Spleen (tissue), 11 donors: ENCODE results near the gene ALK. TPM values are rescaled to one million over a fixed set of nuclear protein-coding genes. Genes with fewer than 3 reads are reported as not detected.

Experiments
- DNase-seq: peaks from one replicate; pipeline ENCODE4 v3.0.0-alpha.2; 2020
- H3K27ac ChIP-seq, 8 donors: fragments of 200-600 bp; sonication (generic) in 7 of 8; 1 replicate in 4 of 8; 2 replicates in 4 of 8; pipeline versions ENCODE4 v1.5.0 to v1.8.0; 2016 to 2021; ENCODE audit warnings: inconsistent platforms in 4 of 8, mild to moderate bottlenecking in 4 of 8, moderate library complexity in 1 of 8
- H3K27me3 ChIP-seq, 7 donors: fragments of 200-600 bp; sonication (generic) in 6 of 7; replicated peaks in 1 of 7; 1 replicate in 4 of 7; 2 replicates in 3 of 7; pipeline versions ENCODE4 v1.5.0 to v1.8.0; 2016 to 2021; ENCODE audit warnings: inconsistent platforms in 3 of 7, mild to moderate bottlenecking in 1 of 7
- H3K36me3 ChIP-seq, 6 donors: fragments of 200-600 bp; sonication (generic) in 5 of 6; 1 replicate in 4 of 6; 2 replicates in 2 of 6; pipeline versions ENCODE4 v1.5.0 to v1.8.0; 2016 to 2021; ENCODE audit warnings: inconsistent platforms in 2 of 6
- H3K4me1 ChIP-seq, 6 donors: fragments of 200-600 bp; sonication (generic) in 5 of 6; 1 replicate in 3 of 6; 2 replicates in 3 of 6; pipeline versions ENCODE4 v1.5.0 to v1.8.0; 2016 to 2021; ENCODE audit warnings: inconsistent platforms in 3 of 6
- H3K4me3 ChIP-seq, 8 donors: fragments of 200-600 bp; sonication (generic) in 7 of 8; 1 replicate in 4 of 8; 2 replicates in 4 of 8; pipeline versions ENCODE4 v1.5.0 to v1.8.0; 2016 to 2021; ENCODE audit warnings: inconsistent platforms in 4 of 8, mild to moderate bottlenecking in 4 of 8, moderate library complexity in 2 of 8
- H3K9me3 ChIP-seq, 8 donors: fragments of 200-600 bp; sonication (generic) in 7 of 8; 1 replicate in 4 of 8; 2 replicates in 4 of 8; pipeline versions ENCODE4 v1.5.0 to v1.8.0; 2016 to 2021; ENCODE audit warnings: inconsistent platforms in 4 of 8
- POLR2A ChIP-seq, 3 donors: fragments of 450-650 bp; IDR thresholded peaks; one replicate each; pipeline ENCODE4 v1.5.1; 2017; ENCODE audit warnings: antibody characterized with exemption in 3 of 3, mild to moderate bottlenecking in 1 of 3
- POLR2AphosphoS5 ChIP-seq, 3 donors: sonication (generic); formaldehyde crosslinking; IDR thresholded peaks; one replicate each; pipeline ENCODE4 v1.5.1; 2017; ENCODE audit warnings: antibody characterized with exemption in 3 of 3
- WGBS, 5 donors: extraction: QIAGEN DNeasy Blood & Tissue Kit in 3 of 5; methylation state at CpG; one replicate each; pipeline versions ENCODE4 v1.1.5 to v1.1.7; 2013 to 2018; 5-methylcytosine and 5-hydroxymethylcytosine counted together
- intact Hi-C: fragments of 100-400 bp; cut with DNase I; formaldehyde crosslinking; loops from one replicate; pipeline ENCODE4 v1.15.0; 2023; ENCODE audit warnings: low total_unique reads
- polyA plus RNA-seq, 3 donors: library from polyadenylated mRNA; stranded (reverse); fragments of 200-250 nt; gene quantifications; one replicate each; pipeline ENCODE4 v1.2.1, GENCODE V29; 2013
- total RNA-seq, 7 donors: library from RNA; depleted of rRNA in 3 of 7; stranded (reverse); fragments of >200 nt in 3 of 7; fragmentation: NEBNext Ultra II Directional in 4 of 7; extraction: Animal tissue kit (Norgen Biotek cat#: 25700) in 4 of 7; gene quantifications; one replicate each; pipeline versions ENCODE4 v1.1.0 to v1.2.1, GENCODE V29; 2016 to 2021
- TF ChIP-seq, protein P1 (sequence below), 11 experiments: fragments of 200-600 bp in 7 of 11; fragments of 450-650 bp in 4 of 11; sonication (generic) in 4 of 11; IDR thresholded peaks in 8 of 11; conservative IDR thresholded peaks in 3 of 11; 1 replicate in 7 of 11; 2 replicates in 4 of 11; pipeline versions ENCODE4 v1.4.0 to v1.8.0; 2016 to 2021; ENCODE audit warnings: antibody characterized with exemption in 11 of 11, inconsistent platforms in 4 of 11, mild to moderate bottlenecking in 1 of 11
- donor health status: healthy with polysubstance abuse.
- donor health status: DM: no; HTN: no; CAD: no; lungs with moderate emphysema.
- donor health status: DM: no; HTN: no; CAD: no.
- donor health status: Bipolar disorder and iron deficiency.
- donor health status: healthy.
- donor health status: DM: no; HTN: no; CAD: no.
- donor health status: DM: yes; HTN: yes; CAD: no.

The ALK gene
- total and polyA plus RNA-seq, 10 donors, result 0.03 to 0.28 (median 0.06) TPM; not detected in 7

DNA sequence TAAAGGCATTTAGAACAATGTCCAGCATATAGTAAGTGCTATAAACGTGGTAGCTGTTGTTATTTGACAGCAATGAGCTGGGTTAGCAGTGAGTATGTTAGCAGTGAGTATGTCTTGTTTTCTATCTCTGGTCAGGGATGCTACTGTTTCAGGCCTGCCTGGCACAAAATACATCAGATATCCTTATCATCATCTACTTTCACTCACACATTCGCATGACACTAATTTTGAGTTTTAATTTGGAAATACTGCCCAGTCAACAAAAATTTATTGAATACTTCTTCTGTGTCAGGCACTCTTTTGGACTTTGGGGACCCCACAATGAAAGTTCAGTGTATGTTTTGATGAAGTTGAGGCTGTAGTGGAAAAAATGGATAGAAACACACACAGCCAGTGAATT, 404.6 kb downstream of the ALK start:
- WGBS, 5 donors, result 58 to 86% (median 71%) methylated on average over 2 of the region's 2 CpGs
- no peak for DNase-seq
- intact Hi-C loops, result no loop called here
- no peaks in the 10 kb centered on the region for H3K4me1 ChIP-seq
- no peak for TF ChIP-seq POLR2A (IDR thresholded peaks at IDR 0.05)
- TF ChIP-seq, protein P1, sequence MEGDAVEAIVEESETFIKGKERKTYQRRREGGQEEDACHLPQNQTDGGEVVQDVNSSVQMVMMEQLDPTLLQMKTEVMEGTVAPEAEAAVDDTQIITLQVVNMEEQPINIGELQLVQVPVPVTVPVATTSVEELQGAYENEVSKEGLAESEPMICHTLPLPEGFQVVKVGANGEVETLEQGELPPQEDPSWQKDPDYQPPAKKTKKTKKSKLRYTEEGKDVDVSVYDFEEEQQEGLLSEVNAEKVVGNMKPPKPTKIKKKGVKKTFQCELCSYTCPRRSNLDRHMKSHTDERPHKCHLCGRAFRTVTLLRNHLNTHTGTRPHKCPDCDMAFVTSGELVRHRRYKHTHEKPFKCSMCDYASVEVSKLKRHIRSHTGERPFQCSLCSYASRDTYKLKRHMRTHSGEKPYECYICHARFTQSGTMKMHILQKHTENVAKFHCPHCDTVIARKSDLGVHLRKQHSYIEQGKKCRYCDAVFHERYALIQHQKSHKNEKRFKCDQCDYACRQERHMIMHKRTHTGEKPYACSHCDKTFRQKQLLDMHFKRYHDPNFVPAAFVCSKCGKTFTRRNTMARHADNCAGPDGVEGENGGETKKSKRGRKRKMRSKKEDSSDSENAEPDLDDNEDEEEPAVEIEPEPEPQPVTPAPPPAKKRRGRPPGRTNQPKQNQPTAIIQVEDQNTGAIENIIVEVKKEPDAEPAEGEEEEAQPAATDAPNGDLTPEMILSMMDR (IDR thresholded peaks at IDR 0.05 in 8 of 11, conservative IDR thresholded peaks at IDR 0.05 in 3 of 11), result no peak
- TF ChIP-seq POLR2AphosphoS5 (IDR thresholded peaks at IDR 0.05), result no peak
- peaks cover 0 to 1% (median 0%) of the 10 kb centered on the region in 8 donors for H3K9me3 ChIP-seq
- H3K27me3 ChIP-seq, result no peaks in the 10 kb centered on the region
- no peak overlapping the region for H3K4me3 ChIP-seq
- H3K27ac ChIP-seq, result no peak overlapping the region
- no peaks in the 10 kb centered on the region for H3K36me3 ChIP-seq

DNA sequence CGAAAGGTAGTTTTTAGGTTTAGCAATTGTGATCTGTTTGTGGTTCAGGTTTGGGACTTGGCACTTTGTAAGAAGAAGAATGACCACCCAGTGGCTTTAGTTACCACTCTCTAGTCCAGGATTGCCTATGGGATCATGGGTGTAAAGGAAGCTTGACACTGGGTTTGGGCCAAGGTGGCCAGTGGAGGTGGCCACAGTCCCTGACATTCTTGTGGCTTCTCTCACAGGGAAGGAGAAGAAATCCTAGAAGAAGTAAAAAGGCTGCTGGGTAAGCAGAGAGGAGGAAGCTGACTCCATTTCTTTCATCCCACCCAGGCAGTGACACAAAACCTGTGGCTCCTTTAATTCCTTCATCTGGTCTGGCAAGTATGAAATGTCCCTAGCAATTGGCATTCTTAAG, 411.5 kb downstream of the ALK start:
- intact Hi-C loops, result no loop called here
- Histone ChIP-seq H3K27ac (no peak overlapping the region), H3K9me3 (peaks cover 0 to 25% (median 7%) of the 10 kb centered on the region in 8 donors), H3K4me1 (no peaks in the 10 kb centered on the region), H3K27me3 (peaks cover 0 to 4% (median 0%) of the 10 kb centered on the region in 7 donors), H3K4me3 (no peak overlapping the region), H3K36me3 (no peaks in the 10 kb centered on the region)
- DNase-seq, result no peak
- WGBS, 5 donors, result 61 to 84% (median 76%) methylated on average over 1 of the region's 1 CpG
- no peak for TF ChIP-seq POLR2A (IDR thresholded peaks at IDR 0.05)

DNA sequence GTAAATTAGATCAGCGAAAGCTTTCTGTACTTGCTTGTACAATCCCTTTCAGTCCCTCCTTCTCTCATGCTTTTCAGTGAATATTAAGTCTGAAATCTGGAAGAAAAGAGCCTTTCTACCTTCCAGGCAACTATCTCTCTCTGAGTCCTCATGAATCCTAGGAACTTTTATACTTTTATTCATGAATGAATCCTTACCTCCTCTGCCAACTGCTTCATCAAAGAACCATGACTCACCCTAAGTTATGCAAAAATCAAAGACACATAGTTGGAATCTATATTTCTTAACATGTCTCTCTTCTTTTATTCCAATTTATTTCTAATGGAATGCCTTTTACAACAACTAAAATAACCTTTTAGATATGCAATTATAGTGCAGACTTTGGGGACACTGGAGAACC, 412.0 kb downstream of the ALK start:
- H3K9me3 ChIP-seq, result peaks cover 0 to 25% (median 7%) of the 10 kb centered on the region in 8 donors
- H3K4me1 ChIP-seq, result no peaks in the 10 kb centered on the region
- intact Hi-C loops, result no loop called here
- TF ChIP-seq POLR2AphosphoS5 (IDR thresholded peaks at IDR 0.05), result no peak
- no peak for TF ChIP-seq POLR2A (IDR thresholded peaks at IDR 0.05)
- TF ChIP-seq, protein P1 (IDR thresholded peaks at IDR 0.05 in 8 of 11, conservative IDR thresholded peaks at IDR 0.05 in 3 of 11), result no peak
- H3K4me3 ChIP-seq, result no peak overlapping the region
- H3K27ac ChIP-seq, result no peak overlapping the region
- DNase-seq, result no peak
- no peaks in the 10 kb centered on the region for H3K36me3 ChIP-seq
- 93 to 100% (median 98%) methylated on average over 1 of the region's 1 CpG for WGBS, 5 donors
- peaks cover 0 to 7% (median 0%) of the 10 kb centered on the region in 7 donors for H3K27me3 ChIP-seq

DNA sequence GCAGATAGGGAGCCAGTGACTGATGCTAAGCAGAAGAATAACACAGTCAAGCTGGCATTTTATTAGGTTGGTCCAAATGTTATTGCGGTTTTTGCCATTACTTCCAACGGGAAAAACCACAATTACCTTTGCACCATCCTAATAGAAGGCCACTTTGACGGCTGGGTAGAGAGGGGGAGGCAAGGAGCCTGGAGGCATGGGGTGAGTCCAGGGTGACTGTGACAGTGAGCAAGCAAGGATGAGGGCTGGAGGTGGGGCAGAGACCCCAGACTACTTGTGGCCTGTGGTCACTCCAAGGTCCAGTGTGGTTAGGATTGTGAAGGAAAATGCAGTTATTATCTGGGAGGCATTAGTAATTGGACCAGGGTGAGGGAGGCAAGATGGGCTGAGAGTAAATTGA, 416.6 kb downstream of the ALK start:
- H3K4me3 ChIP-seq, result no peak overlapping the region
- H3K36me3 ChIP-seq, result no peaks in the 10 kb centered on the region
- H3K27me3 ChIP-seq, result peaks cover 0 to 22% (median 0%) of the 10 kb centered on the region in 7 donors
- H3K27ac ChIP-seq, result no peak overlapping the region
- intact Hi-C loops, result no loop called here
- TF ChIP-seq POLR2AphosphoS5 (IDR thresholded peaks at IDR 0.05) (no peak), POLR2A (IDR thresholded peaks at IDR 0.05) (no peak)
- TF ChIP-seq, protein P1 (IDR thresholded peaks at IDR 0.05 in 8 of 11, conservative IDR thresholded peaks at IDR 0.05 in 3 of 11), result no peak
- no peaks in the 10 kb centered on the region for H3K4me1 ChIP-seq
- no peak for DNase-seq
- H3K9me3 ChIP-seq, result peaks cover 0 to 7% (median 0%) of the 10 kb centered on the region in 8 donors
- WGBS, 5 donors, result 79 to 89% (median 85%) methylated on average over 3 of the region's 3 CpGs

DNA sequence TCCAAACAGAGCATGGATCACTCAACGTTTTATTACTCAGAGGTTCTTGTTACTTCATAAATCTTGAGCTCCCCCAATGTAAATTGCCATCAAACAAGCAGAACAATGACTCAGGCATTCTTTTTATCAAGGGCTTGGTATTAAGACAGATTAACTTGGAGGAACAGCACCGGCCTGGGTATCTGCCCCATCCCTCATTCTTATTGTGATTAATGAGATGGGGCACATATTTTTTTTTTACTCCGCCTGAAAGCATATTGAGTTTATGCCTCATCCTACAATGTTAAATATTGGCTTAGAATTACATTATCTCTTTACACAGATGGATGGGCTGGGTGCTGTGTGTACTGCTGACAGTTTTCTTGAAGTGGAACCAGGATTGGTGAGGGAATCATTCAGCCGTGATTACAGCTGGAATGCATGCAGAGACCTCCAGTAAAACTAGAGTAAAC, 418.9 kb downstream of the ALK start:
- Histone ChIP-seq H3K9me3 (no peaks in the 10 kb centered on the region), H3K36me3 (no peaks in the 10 kb centered on the region), H3K27me3 (peaks cover 0 to 22% (median 0%) of the 10 kb centered on the region in 7 donors), H3K27ac (no peak overlapping the region), H3K4me1 (no peaks in the 10 kb centered on the region), H3K4me3 (no peak overlapping the region)
- DNase-seq, result no peak
- intact Hi-C loops, result no loop called here
- TF ChIP-seq, protein P1 (IDR thresholded peaks at IDR 0.05 in 8 of 11, conservative IDR thresholded peaks at IDR 0.05 in 3 of 11), result no peak
- TF ChIP-seq POLR2A (IDR thresholded peaks at IDR 0.05) (no peak), POLR2AphosphoS5 (IDR thresholded peaks at IDR 0.05) (no peak)
- 39 to 62% (median 45%) methylated on average over 4 of the region's 4 CpGs for WGBS, 5 donors
